ENCODE measurements around the gene ETV7.

GRCh38 chr6:36334832-36335459 lies 52.5 kb downstream of the ETV7 start:
- TF ChIP-seq CTCF (conservative IDR thresholded peaks at IDR 0.05) (no peak), ZFX (IDR thresholded peaks at IDR 0.05) (no peak)

Measured in C4-2B (cell line).